Psoas muscle (tissue), 8 donors: ENCODE data around the gene TMSB15C. TPM values are rescaled to one million over a fixed set of nuclear protein-coding genes. Genes with fewer than 3 reads are reported as not detected.
"Not testable (repeated sequence)": the region's sequence is repeated elsewhere in the genome, so short reads cannot be mapped to it uniquely, and the experiment has no call there.

ENCODE experiments used
- ATAC-seq, 4 donors: fragments of 200-7000 bp; cut with Tn5 transposase; one replicate each; pipeline ENCODE4 v1.9.1; 2020; ENCODE audit warnings: moderate library complexity in 3 of 4, mild to moderate bottlenecking in 2 of 4
- DNase-seq, 2 donors: peaks; one replicate each; pipeline ENCODE4 v3.0.0-alpha.2; 2020
- H3K27ac ChIP-seq: fragments of 200-600 bp; one replicate; pipeline ENCODE4 v1.8.0; 2022
- H3K27me3 ChIP-seq, 3 donors: fragments of 200-600 bp in 1 of 3; one replicate each; pipeline versions ENCODE4 v1.6.1 to v1.8.0; 2013 to 2022; ENCODE audit warnings: low read length in 2 of 3, mild to moderate bottlenecking in 2 of 3, moderate library complexity in 1 of 3; ENCODE audit not compliant: insufficient read depth in 3 of 3
- H3K36me3 ChIP-seq, 2 donors: fragments of 200-600 bp in 1 of 2; one replicate each; pipeline versions ENCODE4 v1.6.1 to v1.8.0; 2013 to 2022; ENCODE audit warnings: low read depth in 1 of 2, mild to moderate bottlenecking in 1 of 2, moderate library complexity in 1 of 2; ENCODE audit not compliant: insufficient read depth in 1 of 2
- H3K4me1 ChIP-seq: fragments of 200-600 bp; one replicate; pipeline ENCODE4 v1.8.0; 2022
- H3K4me3 ChIP-seq: fragments of 200-600 bp; one replicate; pipeline ENCODE4 v1.8.0; 2022; ENCODE audit warnings: mild to moderate bottlenecking
- H3K9me3 ChIP-seq: fragments of 200-600 bp; one replicate; pipeline ENCODE4 v1.8.0; 2022
- WGBS, 3 donors: extraction: QIAGEN DNeasy Blood & Tissue Kit; methylation state at CpG; one replicate each; pipeline versions ENCODE4 v1.1.6 to v1.1.7; 2013; 5-methylcytosine and 5-hydroxymethylcytosine counted together
- intact Hi-C, 2 donors: fragments of 100-400 bp; cut with DNase I; formaldehyde crosslinking; loops; one replicate each; pipeline versions ENCODE4 v1.11.0 to v1.14.2; 2022
- polyA plus RNA-seq, 3 donors: library from polyadenylated mRNA; stranded (reverse); fragments of 200-250 nt; gene quantifications; one replicate each; pipeline ENCODE4 v1.2.3, GENCODE V29; 2013
- total RNA-seq, 4 donors: library from RNA; stranded (reverse); fragmentation: NEBNext Ultra II Directional in 2 of 4; extraction: Animal tissue kit (Norgen Biotek cat#: 25700) in 2 of 4; gene quantifications; one replicate each; pipeline versions ENCODE4 v1.2.1 to v1.2.4, GENCODE V29; 2021 to 2023
- TF ChIP-seq, protein P1 (sequence below): fragments of 200-600 bp; IDR thresholded peaks from one replicate; pipeline ENCODE4 v1.8.0; 2022; ENCODE audit warnings: antibody characterized with exemption
- donor health status: healthy with polysubstance abuse.
- donor health status: DM: no; HTN: no; CAD: no; lungs with moderate emphysema.
- donor health status: Bipolar disorder and iron deficiency.
- donor health status: healthy.
- donor health status: DM: yes; HTN: yes; CAD: no.
- donor health status: DM: no; HTN: no; CAD: no.
- donor health status: DM: no; HTN: no; CAD: no.
- donor health status: DM: yes; HTN: yes; CAD: no.

Gene TMSB15C
- total and polyA plus RNA-seq, 7 donors, result 0.05 to 0.35 (median 0.13) TPM; not detected in 1

DNA sequence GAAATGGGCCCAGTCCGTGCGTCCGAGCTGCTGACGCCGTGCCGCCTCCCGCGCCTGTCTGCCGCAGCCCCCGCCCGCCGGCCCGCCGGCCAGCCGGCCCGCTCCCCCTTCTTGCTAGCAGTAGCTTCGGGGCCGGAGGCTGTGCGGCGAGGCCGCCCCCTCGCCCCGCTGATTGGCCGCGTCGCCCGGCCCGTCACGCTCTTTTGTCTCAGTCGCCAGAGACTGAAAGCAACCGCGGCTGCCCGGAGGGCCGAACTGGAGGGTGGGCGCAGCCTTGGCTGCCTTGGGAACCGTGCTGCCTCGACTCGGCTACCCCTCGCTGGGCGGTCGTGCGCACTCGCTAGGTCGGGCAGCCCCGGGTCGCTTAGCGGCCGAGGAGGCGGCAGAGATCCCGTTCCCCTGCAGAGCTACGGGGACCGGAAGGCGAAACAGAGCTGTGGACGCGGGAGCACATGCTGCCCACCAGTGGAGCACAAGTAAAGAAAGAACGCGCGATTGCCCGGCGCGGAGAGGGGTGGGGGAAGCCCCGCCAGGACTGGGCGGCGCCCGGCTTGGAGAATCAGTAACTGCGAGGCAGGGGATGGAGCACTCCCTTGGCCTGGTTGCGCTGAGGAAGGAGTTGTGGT, 36.4 kb upstream of the TMSB15C start, which contains the start of gene ZCCHC18:
Gene ZCCHC18, plus strand, starts transcription at position 198 of the 626 bp plus-strand sequence. CDS start 1,589 bp downstream, outside the sequence.
- Histone ChIP-seq H3K27me3 (peaks cover 0 to 41% (median 0%) of the 10 kb centered on the region in 3 donors), H3K27ac (peak within 1 kb of the TSS; percentile 36), H3K9me3 (no peaks in the 10 kb centered on the region), H3K4me1 (no peaks in the 10 kb centered on the region), H3K36me3 (no peaks in the 10 kb centered on the region), H3K4me3 (peak within 1 kb of the TSS; percentile 69)
- ATAC-seq (peak; percentile 45 to 76 (median 61)), DNase-seq (peak; percentile 49 to 53)
- 0 to 26% (median 1%) methylated on average over 15 to 67 of the region's 67 CpGs for WGBS, 3 donors
- intact Hi-C loops, result no loop called here
- TF ChIP-seq, protein P1, sequence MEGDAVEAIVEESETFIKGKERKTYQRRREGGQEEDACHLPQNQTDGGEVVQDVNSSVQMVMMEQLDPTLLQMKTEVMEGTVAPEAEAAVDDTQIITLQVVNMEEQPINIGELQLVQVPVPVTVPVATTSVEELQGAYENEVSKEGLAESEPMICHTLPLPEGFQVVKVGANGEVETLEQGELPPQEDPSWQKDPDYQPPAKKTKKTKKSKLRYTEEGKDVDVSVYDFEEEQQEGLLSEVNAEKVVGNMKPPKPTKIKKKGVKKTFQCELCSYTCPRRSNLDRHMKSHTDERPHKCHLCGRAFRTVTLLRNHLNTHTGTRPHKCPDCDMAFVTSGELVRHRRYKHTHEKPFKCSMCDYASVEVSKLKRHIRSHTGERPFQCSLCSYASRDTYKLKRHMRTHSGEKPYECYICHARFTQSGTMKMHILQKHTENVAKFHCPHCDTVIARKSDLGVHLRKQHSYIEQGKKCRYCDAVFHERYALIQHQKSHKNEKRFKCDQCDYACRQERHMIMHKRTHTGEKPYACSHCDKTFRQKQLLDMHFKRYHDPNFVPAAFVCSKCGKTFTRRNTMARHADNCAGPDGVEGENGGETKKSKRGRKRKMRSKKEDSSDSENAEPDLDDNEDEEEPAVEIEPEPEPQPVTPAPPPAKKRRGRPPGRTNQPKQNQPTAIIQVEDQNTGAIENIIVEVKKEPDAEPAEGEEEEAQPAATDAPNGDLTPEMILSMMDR, result no peak

DNA sequence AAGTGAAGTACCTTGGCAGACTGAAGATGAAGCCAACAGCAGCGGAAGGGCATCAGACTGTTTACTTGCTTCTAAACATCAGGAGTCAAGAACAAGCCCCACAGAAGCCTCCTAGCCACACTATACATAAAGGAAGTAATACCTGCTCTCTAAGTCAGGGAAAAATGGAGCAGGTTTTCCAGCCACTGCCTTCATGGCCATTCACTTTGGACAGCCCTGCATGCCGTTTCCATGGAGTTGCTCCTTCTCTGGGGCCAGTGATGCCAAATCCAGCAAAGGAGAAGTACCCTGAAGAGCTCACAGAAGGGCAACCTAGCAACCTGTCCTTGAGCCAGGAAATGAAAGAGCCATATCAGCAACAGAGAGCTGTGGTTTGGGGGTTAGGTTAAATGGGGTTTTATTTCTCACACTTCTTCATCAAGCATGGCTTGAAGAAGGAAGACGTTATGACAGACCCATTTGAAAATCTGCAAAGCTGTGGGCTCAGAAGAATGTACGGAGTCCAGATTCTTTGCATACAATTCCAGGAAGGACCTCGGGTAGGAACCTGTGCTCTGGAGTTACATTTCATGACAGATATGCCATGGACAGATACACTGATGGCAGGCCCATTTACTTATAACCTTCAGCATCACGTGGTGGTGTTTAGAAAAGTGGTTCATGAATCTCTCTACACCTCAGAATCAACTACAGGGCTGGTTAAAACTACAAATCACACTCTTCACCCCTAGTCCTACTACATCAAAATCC, 34.6 kb upstream of the TMSB15C start:
- H3K9me3 ChIP-seq, intact Hi-C loops: not testable (repeated sequence)
- 53 to 79% (median 74%) methylated on average over 5 to 6 of the region's 6 CpGs for WGBS, 3 donors

DNA sequence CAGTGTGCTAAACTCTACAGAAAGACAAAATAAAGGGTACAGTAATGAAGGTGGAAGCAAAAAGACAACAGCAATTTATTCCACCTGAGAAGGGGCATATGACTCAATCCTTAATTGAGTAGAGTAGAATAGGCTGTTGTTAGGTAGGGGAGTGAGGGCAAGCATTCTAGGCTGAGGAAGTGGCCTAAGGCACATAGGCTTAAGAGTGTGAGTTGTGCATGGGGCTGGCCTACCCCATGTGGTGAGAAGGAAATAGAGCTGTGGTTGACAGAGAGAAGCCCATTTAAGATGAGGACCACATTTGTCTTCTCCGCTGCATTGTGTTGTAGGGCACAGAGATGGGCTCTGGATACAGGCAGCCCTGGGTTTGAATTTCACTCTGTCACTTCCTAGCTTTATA, 32.9 kb upstream of the TMSB15C start:
- H3K27me3 ChIP-seq, result peaks cover 0 to 32% (median 0%) of the 10 kb centered on the region in 3 donors
- intact Hi-C loops, result no loop called here
- H3K36me3 ChIP-seq, result no peaks in the 10 kb centered on the region
- DNase-seq (no peak), ATAC-seq (no peak)
- no peak overlapping the region for H3K27ac ChIP-seq
- H3K4me3 ChIP-seq, result no peak overlapping the region
- H3K4me1 ChIP-seq, result no peaks in the 10 kb centered on the region
- TF ChIP-seq, protein P1, result no peak
- WGBS, 3 donors, result 79 to 100% (median 92%) methylated on average over 1 of the region's 1 CpG
- H3K9me3 ChIP-seq, result no peaks in the 10 kb centered on the region

More for the DNA sequence above, 34.6 kb upstream of the TMSB15C start:
- not testable (repeated sequence) for H3K27ac ChIP-seq, DNase-seq, ATAC-seq, H3K36me3 ChIP-seq, H3K4me3 ChIP-seq, H3K4me1 ChIP-seq
- peaks cover 0 to 41% (median 0%) of the 10 kb centered on the region in 3 donors for H3K27me3 ChIP-seq

GRCh38 chrX:104105330-104106262, 29.6 kb upstream of the TMSB15C start:
- 40 to 57% (median 48%) methylated on average over 11 of the region's 11 CpGs for WGBS, 3 donors
- TF ChIP-seq, protein P1, result no peak

More at GRCh38 chrX:104105330-104106262, 29.6 kb upstream of the TMSB15C start:
- intact Hi-C loops, result no loop called here
- no peak for ATAC-seq
- DNase-seq, result no peak
- Histone ChIP-seq H3K27me3 (peaks cover 0 to 16% (median 0%) of the 10 kb centered on the region in 3 donors), H3K4me3 (no peak overlapping the region), H3K9me3 (no peaks in the 10 kb centered on the region), H3K36me3 (no peaks in the 10 kb centered on the region), H3K4me1 (no peaks in the 10 kb centered on the region), H3K27ac (no peak overlapping the region)
